ENCODE measurements around the gene SYNE2.
"Not testable (repeated sequence)": the region's sequence is repeated elsewhere in the genome, so short reads cannot be mapped to it uniquely, and the experiment has no call there.

Gene SYNE2

DNA sequence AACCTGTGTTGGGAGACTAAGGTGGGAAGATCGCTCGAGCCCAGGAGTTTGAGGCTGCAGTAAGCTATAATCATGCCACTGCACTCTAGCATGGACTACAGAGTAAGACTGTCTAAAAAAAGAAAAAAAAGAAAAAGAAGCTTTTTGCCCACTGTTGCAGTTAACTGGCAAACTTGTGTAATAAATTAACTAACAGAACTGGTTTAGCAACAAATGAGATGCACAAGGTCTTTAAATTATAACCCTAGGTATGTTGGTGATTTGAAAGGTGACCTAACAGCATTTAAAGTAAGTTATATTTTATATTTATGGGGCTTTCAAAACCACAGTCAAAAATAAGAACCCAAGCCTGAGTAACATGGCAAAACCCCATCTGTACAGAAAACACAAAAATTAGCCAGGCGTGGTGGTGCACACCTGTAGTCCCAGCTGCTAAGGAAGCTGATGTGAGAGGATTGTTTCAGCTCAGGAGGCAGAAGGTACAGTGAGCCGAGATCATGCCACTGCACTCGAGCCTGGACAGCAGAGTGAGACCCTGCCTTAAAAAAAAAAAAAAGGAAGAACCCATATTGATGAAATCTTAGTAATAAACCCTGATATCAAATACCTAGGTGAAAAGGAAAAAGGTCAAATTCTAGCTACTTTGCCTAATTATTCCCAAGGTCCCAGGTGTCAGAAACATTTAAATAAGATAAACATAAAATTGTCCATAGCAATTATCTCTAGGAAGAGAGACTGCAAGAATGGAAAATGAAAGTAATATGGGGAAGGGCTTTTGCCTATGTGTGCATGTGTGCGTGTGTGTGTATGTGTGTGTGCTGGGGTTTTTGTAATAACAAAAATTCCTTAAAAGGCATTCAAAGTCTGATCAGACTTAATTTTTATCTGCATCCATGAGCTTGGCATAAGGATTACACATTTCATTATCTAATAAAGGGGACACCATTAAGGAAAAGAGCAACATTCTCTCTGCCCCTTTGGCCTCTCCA, 15.4 kb downstream of the SYNE2 start:
- Histone ChIP-seq H3K9me3 (ENCODE audit: insufficient read depth, low read length) (no peaks in the 10 kb centered on the region), H3K9me2 (replicated peaks; ENCODE audit: insufficient read depth, low read length) (no peaks in the 10 kb centered on the region), H3K79me2 (ENCODE audit: insufficient read depth, low read length) (peaks cover 73% of the 10 kb centered on the region), H3K36me3 (ENCODE audit: low read length) (peaks cover 9% of the 10 kb centered on the region), H3K27ac (ENCODE audit: low read depth, low read length) (peak overlapping the region; percentile 100), H3K9ac (ENCODE audit: low read length) (peak overlapping the region; percentile 43; the same call in 1 of the 2 replicates), H3K27me3 (ENCODE audit: low read length) (no peaks in the 10 kb centered on the region), H4K20me1 (ENCODE audit: low read depth, low read length) (no peaks in the 10 kb centered on the region), H3K4me2 (ENCODE audit: low read depth, low read length, poor library complexity, severe bottlenecking) (peak overlapping the region; percentile 76), H2AFZ (ENCODE audit: low read depth, low read length, severe bottlenecking) (no peak overlapping the region), H3F3A (ENCODE audit: insufficient read depth) (peaks cover 64% of the 10 kb centered on the region), H3K4me3 (ENCODE audit: insufficient read depth, low read length, poor library complexity, severe bottlenecking) (peak overlapping the region; percentile 7)
- TF ChIP-seq, protein P1, sequence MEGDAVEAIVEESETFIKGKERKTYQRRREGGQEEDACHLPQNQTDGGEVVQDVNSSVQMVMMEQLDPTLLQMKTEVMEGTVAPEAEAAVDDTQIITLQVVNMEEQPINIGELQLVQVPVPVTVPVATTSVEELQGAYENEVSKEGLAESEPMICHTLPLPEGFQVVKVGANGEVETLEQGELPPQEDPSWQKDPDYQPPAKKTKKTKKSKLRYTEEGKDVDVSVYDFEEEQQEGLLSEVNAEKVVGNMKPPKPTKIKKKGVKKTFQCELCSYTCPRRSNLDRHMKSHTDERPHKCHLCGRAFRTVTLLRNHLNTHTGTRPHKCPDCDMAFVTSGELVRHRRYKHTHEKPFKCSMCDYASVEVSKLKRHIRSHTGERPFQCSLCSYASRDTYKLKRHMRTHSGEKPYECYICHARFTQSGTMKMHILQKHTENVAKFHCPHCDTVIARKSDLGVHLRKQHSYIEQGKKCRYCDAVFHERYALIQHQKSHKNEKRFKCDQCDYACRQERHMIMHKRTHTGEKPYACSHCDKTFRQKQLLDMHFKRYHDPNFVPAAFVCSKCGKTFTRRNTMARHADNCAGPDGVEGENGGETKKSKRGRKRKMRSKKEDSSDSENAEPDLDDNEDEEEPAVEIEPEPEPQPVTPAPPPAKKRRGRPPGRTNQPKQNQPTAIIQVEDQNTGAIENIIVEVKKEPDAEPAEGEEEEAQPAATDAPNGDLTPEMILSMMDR (IDR thresholded peaks at IDR 0.05; ENCODE audit: insufficient read depth, low read length, poor library complexity, severe bottlenecking): no peak
- no peak for TF ChIP-seq EZH2phosphoT487 (conservative IDR thresholded peaks at IDR 0.05; ENCODE audit: low read length)

DNA sequence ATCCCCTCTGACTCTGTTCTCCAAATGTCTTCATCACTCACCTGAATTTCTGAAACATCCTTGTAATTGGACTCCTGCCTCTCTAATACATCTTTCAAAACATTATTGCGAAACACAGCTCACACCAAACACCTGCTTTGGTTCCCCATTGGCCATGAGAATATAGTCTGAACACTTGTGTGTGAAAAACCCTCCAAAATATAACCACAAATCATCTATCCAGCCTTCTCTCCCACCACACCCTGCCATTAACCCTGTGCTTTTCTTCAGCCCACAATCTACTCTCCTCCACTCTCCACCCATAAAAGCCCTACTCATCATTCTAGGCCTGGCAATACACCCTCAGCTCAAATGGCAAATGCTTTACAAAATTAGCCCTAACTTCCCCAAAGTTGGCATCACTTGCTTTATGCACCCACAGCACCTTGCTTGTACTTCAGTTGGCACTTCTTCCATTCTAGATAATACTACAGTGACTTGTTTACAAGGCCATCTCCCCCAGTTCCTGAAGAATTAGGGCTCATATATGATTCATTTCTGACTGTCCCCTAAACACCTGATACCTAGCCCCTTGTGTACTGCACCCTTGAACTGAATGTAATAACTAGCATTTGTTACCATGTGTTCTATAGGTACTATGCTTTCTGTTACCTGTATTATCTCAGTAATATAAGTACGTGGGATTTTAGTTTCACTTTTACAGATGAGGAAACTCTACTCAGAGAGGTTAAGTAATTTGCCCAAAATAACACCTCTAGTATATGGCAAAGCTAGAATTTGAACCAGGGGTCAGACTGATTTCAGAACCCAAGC, 17.3 kb downstream of the SYNE2 start:
- Histone ChIP-seq H3K9ac (ENCODE audit: low read length) (peak overlapping the region; percentile 15; the same call in 1 of the 2 replicates), H3K4me3 (ENCODE audit: insufficient read depth, low read length, poor library complexity, severe bottlenecking) (peak overlapping the region; percentile 33), H3F3A (ENCODE audit: insufficient read depth) (peaks cover 51% of the 10 kb centered on the region), H3K79me2 (ENCODE audit: insufficient read depth, low read length) (peaks cover 77% of the 10 kb centered on the region), H3K27ac (ENCODE audit: low read depth, low read length) (peak overlapping the region; percentile 100), H3K4me2 (ENCODE audit: low read depth, low read length, poor library complexity, severe bottlenecking) (peak overlapping the region; percentile 76)
- H4K20me1 ChIP-seq (ENCODE audit: low read depth, low read length); H3K27me3 ChIP-seq (ENCODE audit: low read length); H3K36me3 ChIP-seq (ENCODE audit: low read length); H2AFZ ChIP-seq (ENCODE audit: low read depth, low read length, severe bottlenecking); H3K9me2 ChIP-seq (replicated peaks; ENCODE audit: insufficient read depth, low read length); H3K9me3 ChIP-seq (ENCODE audit: insufficient read depth, low read length): not testable (repeated sequence)

DNA sequence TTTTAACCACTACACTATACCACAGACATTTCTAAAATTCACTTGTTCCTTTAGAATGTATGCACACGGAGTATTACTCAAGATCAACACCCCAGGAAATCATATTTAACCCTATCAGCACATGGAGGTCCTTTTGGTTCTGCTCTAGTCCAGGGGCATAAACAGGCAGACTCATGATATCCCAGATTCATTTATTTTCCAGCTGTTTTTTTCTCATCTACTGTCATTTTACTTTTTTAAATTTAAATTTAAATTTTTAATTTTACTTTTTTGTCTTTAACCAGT, 17.9 kb downstream of the SYNE2 start:
- H3K9ac ChIP-seq (ENCODE audit: low read length); H3K9me3 ChIP-seq (ENCODE audit: insufficient read depth, low read length); H3K4me3 ChIP-seq (ENCODE audit: insufficient read depth, low read length, poor library complexity, severe bottlenecking); H2AFZ ChIP-seq (ENCODE audit: low read depth, low read length, severe bottlenecking); H3K27me3 ChIP-seq (ENCODE audit: low read length); H3K36me3 ChIP-seq (ENCODE audit: low read length); H4K20me1 ChIP-seq (ENCODE audit: low read depth, low read length); H3K9me2 ChIP-seq (replicated peaks; ENCODE audit: insufficient read depth, low read length): not testable (repeated sequence)
- Histone ChIP-seq H3K27ac (ENCODE audit: low read depth, low read length) (peak overlapping the region; percentile 62), H3F3A (ENCODE audit: insufficient read depth) (peaks cover 48% of the 10 kb centered on the region), H3K4me2 (ENCODE audit: low read depth, low read length, poor library complexity, severe bottlenecking) (peak overlapping the region; percentile 55), H3K79me2 (ENCODE audit: insufficient read depth, low read length) (peaks cover 77% of the 10 kb centered on the region)

DNA sequence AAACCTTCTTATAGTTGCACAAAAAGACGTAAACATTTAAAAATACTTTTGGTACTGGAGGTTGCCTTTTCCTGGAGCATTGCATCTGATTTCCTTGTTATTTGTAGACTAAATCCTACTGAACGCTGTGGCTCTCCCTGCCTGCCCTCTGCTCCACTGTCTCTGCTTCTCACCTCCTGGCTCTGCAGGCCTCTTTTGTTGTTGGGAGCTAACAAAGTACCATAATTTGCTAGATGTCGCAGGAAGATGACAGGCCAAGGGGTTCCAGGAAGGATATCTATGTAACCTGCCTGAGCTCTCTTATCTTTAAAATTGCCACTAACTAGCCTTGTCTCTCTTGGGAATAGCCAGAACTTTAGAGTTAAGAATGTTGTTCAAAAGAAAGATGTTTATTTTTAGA, 21.4 kb downstream of the SYNE2 start:
- H3K9ac ChIP-seq (ENCODE audit: low read length): no peak overlapping the region
- peaks cover 12% of the 10 kb centered on the region; the same call in 1 of the 2 replicates for H4K20me1 ChIP-seq (ENCODE audit: low read depth, low read length)
- H3K4me3 ChIP-seq (ENCODE audit: insufficient read depth, low read length, poor library complexity, severe bottlenecking): no peak overlapping the region
- peak overlapping the region; percentile 4; the same call in 1 of the 2 replicates for H3K27ac ChIP-seq (ENCODE audit: low read depth, low read length)
- peak overlapping the region; percentile 2 for H3K4me2 ChIP-seq (ENCODE audit: low read depth, low read length, poor library complexity, severe bottlenecking)
- H3K9me2 ChIP-seq (replicated peaks; ENCODE audit: insufficient read depth, low read length): no peaks in the 10 kb centered on the region
- no peak for TF ChIP-seq EZH2phosphoT487 (conservative IDR thresholded peaks at IDR 0.05; ENCODE audit: low read length)
- TF ChIP-seq, protein P1 (IDR thresholded peaks at IDR 0.05; ENCODE audit: insufficient read depth, low read length, poor library complexity, severe bottlenecking): no peak
- H3K79me2 ChIP-seq (ENCODE audit: insufficient read depth, low read length): peaks cover 88% of the 10 kb centered on the region
- no peaks in the 10 kb centered on the region for H3K9me3 ChIP-seq (ENCODE audit: insufficient read depth, low read length)
- H2AFZ ChIP-seq (ENCODE audit: low read depth, low read length, severe bottlenecking): no peak overlapping the region
- H3K36me3 ChIP-seq (ENCODE audit: low read length): peaks cover 4% of the 10 kb centered on the region
- no peaks in the 10 kb centered on the region for H3K27me3 ChIP-seq (ENCODE audit: low read length)
- H3F3A ChIP-seq (ENCODE audit: insufficient read depth): peaks cover 13% of the 10 kb centered on the region

Measured in SU-DHL-6 (cell line).